Measurements from ENCODE around the gene ABRACL.
"Not testable (repeated sequence)": the region's sequence is repeated elsewhere in the genome, so short reads cannot be mapped to it uniquely, and the experiment has no call there.

Gene ABRACL

GRCh38 chr6:139028658-139029469, at the start of gene ABRACL:
Gene ABRACL (plus strand): TSS chr6:139028745. CDS start chr6:139034161, 5,416 bp downstream.
- peak; percentile 73 for DNase-seq

GRCh38 chr6:138979365-138979764, 49.2 kb upstream of the ABRACL start:
- DNase-seq = no peak

GRCh38 chr6:138979813-138980668, 48.5 kb upstream of the ABRACL start:
- DNase-seq = no peak

- DNase-seq = no peak
These were observed 47.1 kb upstream of the ABRACL start for GRCh38 chr6:138981416-138981815.

- no peak for DNase-seq
These were observed 42.0 kb upstream of the ABRACL start for GRCh38 chr6:138986578-138986977.

GRCh38 chr6:138987080-138987642, 41.4 kb upstream of the ABRACL start:
- no peak for DNase-seq

GRCh38 chr6:138987643-138988468, 40.7 kb upstream of the ABRACL start, which contains the start of gene REPS1:
Gene REPS1 (minus strand): TSS chr6:138988253. CDS start chr6:138987682, 571 bp downstream.
- DNase-seq = peak; percentile 78

GRCh38 chr6:138988469-138988834, 40.1 kb upstream of the ABRACL start:
- no peak for DNase-seq

- DNase-seq = no peak
These were observed 39.2 kb upstream of the ABRACL start for GRCh38 chr6:138989098-138989983.

- DNase-seq = no peak
These were observed 37.3 kb upstream of the ABRACL start for GRCh38 chr6:138991206-138991605.

GRCh38 chr6:138992965-138993364, 35.6 kb upstream of the ABRACL start:
- not testable (repeated sequence) for DNase-seq

- not testable (repeated sequence) for DNase-seq
These were observed 35.1 kb upstream of the ABRACL start for GRCh38 chr6:138993410-138993809.

- DNase-seq = no peak
These were observed 32.0 kb upstream of the ABRACL start for GRCh38 chr6:138996524-138996923.

- no peak for DNase-seq
These were observed 31.4 kb upstream of the ABRACL start for GRCh38 chr6:138997136-138997535.

GRCh38 chr6:138999949-139000725, 28.4 kb upstream of the ABRACL start:
- DNase-seq = no peak

- DNase-seq = no peak
These were observed 24.8 kb upstream of the ABRACL start for GRCh38 chr6:139003751-139004150.

- DNase-seq = no peak
These were observed 22.1 kb upstream of the ABRACL start for GRCh38 chr6:139006477-139006876.

GRCh38 chr6:139007428-139007827, 21.1 kb upstream of the ABRACL start:
- DNase-seq = no peak

- no peak for DNase-seq
These were observed 20.4 kb upstream of the ABRACL start for GRCh38 chr6:139008117-139008516.

- no peak for DNase-seq
These were observed 17.9 kb upstream of the ABRACL start for GRCh38 chr6:139010674-139011073.

- DNase-seq = no peak
These were observed 16.6 kb upstream of the ABRACL start for GRCh38 chr6:139011980-139012379.
